HepG2 (cell line): ENCODE results near the gene STUB1. TPM values are rescaled to one million over a fixed set of nuclear protein-coding genes. Genes with fewer than 3 reads are reported as not detected.

Experiments
- ATF4 ChIP-seq, 2 experiments: fragments of 450-650 bp in 1 of 2; sonication (generic) in 1 of 2; formaldehyde crosslinking; IDR thresholded peaks; 2 replicates each; pipeline versions ENCODE4 v1.5.0 to v1.8.0; 2020 to 2022; ENCODE audit warnings: mild to moderate bottlenecking in 1 of 2, missing genetic modification reagents in 1 of 2
- BCL6 ChIP-seq: IDR thresholded peaks from 2 replicates; pipeline ENCODE4 v1.6.1; 2016; ENCODE audit warnings: missing genetic modification reagents, missing compliant biosample characterization
- CC2D1A ChIP-seq: sonication (generic); formaldehyde crosslinking; IDR thresholded peaks from 2 replicates; pipeline ENCODE4 v1.8.1; 2023; ENCODE audit warnings: mild to moderate bottlenecking, missing genetic modification reagents
- FOSL2 ChIP-seq: sonication (generic); formaldehyde crosslinking; IDR thresholded peaks from 2 replicates; pipeline ENCODE4 v1.4.0; 2020; ENCODE audit warnings: missing genetic modification reagents
- FOXM1 ChIP-seq: sonication (generic); formaldehyde crosslinking; IDR thresholded peaks from 2 replicates; pipeline ENCODE4 v1.5.0; 2020; ENCODE audit warnings: missing genetic modification reagents
- GTF3A ChIP-seq: sonication (generic); formaldehyde crosslinking; conservative IDR thresholded peaks from 2 replicates; pipeline ENCODE4 v1.4.0; 2020; ENCODE audit warnings: mild to moderate bottlenecking, missing genetic modification reagents
- HMG20A ChIP-seq: IDR thresholded peaks from 2 replicates; pipeline ENCODE4 v1.6.1; 2016; ENCODE audit warnings: borderline replicate concordance
- MAFG ChIP-seq: sonication (generic); formaldehyde crosslinking; IDR thresholded peaks from 2 replicates; pipeline ENCODE4 v1.5.1; 2020; ENCODE audit warnings: mild to moderate bottlenecking, missing genetic modification reagents
- RAD51 ChIP-seq: fragments of 450-650 bp; IDR thresholded peaks from 2 replicates; pipeline ENCODE4 v1.6.1; 2016; ENCODE audit warnings: borderline replicate concordance
- RARA ChIP-seq: IDR thresholded peaks from 2 replicates; pipeline ENCODE4 v1.6.1; 2016; ENCODE audit warnings: missing genetic modification reagents, missing compliant biosample characterization
- RFXAP ChIP-seq: sonication (generic); formaldehyde crosslinking; IDR thresholded peaks from 2 replicates; pipeline ENCODE4 v1.4.0; 2020; ENCODE audit warnings: missing genetic modification reagents, borderline replicate concordance
- RXRB ChIP-seq: IDR thresholded peaks from 2 replicates; pipeline ENCODE4 v1.6.1; 2016; ENCODE audit warnings: borderline replicate concordance, missing genetic modification reagents, missing compliant biosample characterization
- SIX4 ChIP-seq: sonication (generic); formaldehyde crosslinking; IDR thresholded peaks from 2 replicates; pipeline ENCODE4 v1.4.0; 2020; ENCODE audit warnings: missing genetic modification reagents
- SP5 ChIP-seq: IDR thresholded peaks from 2 replicates; pipeline ENCODE4 v1.6.1; 2016; ENCODE audit warnings: low read depth, borderline replicate concordance
- ZBTB20 ChIP-seq: sonication (generic); formaldehyde crosslinking; IDR thresholded peaks from 2 replicates; pipeline ENCODE4 v1.8.1; 2023; ENCODE audit warnings: missing genetic modification reagents, low read depth, mild to moderate bottlenecking, borderline replicate concordance
- ZBTB46 ChIP-seq: sonication (generic); formaldehyde crosslinking; IDR thresholded peaks from 2 replicates; pipeline ENCODE4 v1.4.0; 2020; ENCODE audit warnings: mild to moderate bottlenecking, missing genetic modification reagents, borderline replicate concordance
- ZMYM4 ChIP-seq: sonication (generic); formaldehyde crosslinking; IDR thresholded peaks from 2 replicates; pipeline ENCODE4 v1.8.1; 2023; ENCODE audit warnings: mild to moderate bottlenecking, missing genetic modification reagents
- ZNF234 ChIP-seq: sonication (generic); formaldehyde crosslinking; conservative IDR thresholded peaks from 2 replicates; pipeline ENCODE4 v1.5.1; 2020; ENCODE audit warnings: mild to moderate bottlenecking, missing genetic modification reagents
- ZNF24 ChIP-seq: fragments of 450-650 bp; IDR thresholded peaks from 2 replicates; pipeline ENCODE4 v1.6.1; 2017; ENCODE audit warnings: antibody characterized with exemption, mild to moderate bottlenecking
- ZNF337 ChIP-seq: sonication (generic); formaldehyde crosslinking; IDR thresholded peaks from 2 replicates; pipeline ENCODE4 v1.5.1; 2020; ENCODE audit warnings: missing genetic modification reagents, low read depth, mild to moderate bottlenecking, borderline replicate concordance
- ZNF552 ChIP-seq: sonication (generic); formaldehyde crosslinking; IDR thresholded peaks from 2 replicates; pipeline ENCODE4 v1.9.0; 2022; ENCODE audit warnings: missing genetic modification reagents, mild to moderate bottlenecking, borderline replicate concordance
- ZNF83 ChIP-seq: sonication (generic); formaldehyde crosslinking; IDR thresholded peaks from 2 replicates; pipeline ENCODE4 v1.4.0; 2020; ENCODE audit warnings: missing genetic modification reagents, mild to moderate bottlenecking, borderline replicate concordance
- polyA plus RNA-seq, 8 experiments: library from polyadenylated mRNA; depleted of rRNA in 3 of 8; stranded (reverse) in 7 of 8; unstranded in 1 of 8; fragments of >200 nt; fragmentation: Illumina TruSeq in 4 of 8; extraction: Trizol in 4 of 8; gene quantifications; 2 replicates each; pipeline versions ENCODE4 v1.2.1 to v1.2.3, GENCODE V29; 2011 to 2016; ENCODE audit warnings: low read depth in 4 of 8, missing spikeins in 1 of 8, mixed read lengths in 1 of 8; ENCODE audit not compliant: insufficient read depth in 1 of 8
- total RNA-seq, 5 experiments: library from RNA; depleted of rRNA; stranded (reverse); fragments of >200 nt; fragmentation: Illumina TruSeq; extraction: Trizol; gene quantifications; 2 replicates each; pipeline ENCODE4 v1.2.3, GENCODE V29; 2016; ENCODE audit warnings: low read depth in 1 of 5
- TF ChIP-seq, protein P1 (sequence below): sonication (generic); formaldehyde crosslinking; IDR thresholded peaks from 2 replicates; pipeline ENCODE4 v1.4.0; 2020; ENCODE audit warnings: mild to moderate bottlenecking, low read depth, missing genetic modification reagents
- TF ChIP-seq, protein P2 (sequence below): sonication (generic); formaldehyde crosslinking; IDR thresholded peaks from 2 replicates; pipeline ENCODE4 v1.9.0; 2021; ENCODE audit warnings: missing genetic modification reagents, mild to moderate bottlenecking, borderline replicate concordance

Gene STUB1
- total and polyA plus RNA-seq, 2 of the 13 experiments (the other 11 are each of a cell fraction or from before 2014, with no cell fraction given), result 52.9 to 78.2 TPM

GRCh38 chr16:700684-701584 is 20.7 kb downstream of the STUB1 start (continued):
- TF ChIP-seq, protein P1, sequence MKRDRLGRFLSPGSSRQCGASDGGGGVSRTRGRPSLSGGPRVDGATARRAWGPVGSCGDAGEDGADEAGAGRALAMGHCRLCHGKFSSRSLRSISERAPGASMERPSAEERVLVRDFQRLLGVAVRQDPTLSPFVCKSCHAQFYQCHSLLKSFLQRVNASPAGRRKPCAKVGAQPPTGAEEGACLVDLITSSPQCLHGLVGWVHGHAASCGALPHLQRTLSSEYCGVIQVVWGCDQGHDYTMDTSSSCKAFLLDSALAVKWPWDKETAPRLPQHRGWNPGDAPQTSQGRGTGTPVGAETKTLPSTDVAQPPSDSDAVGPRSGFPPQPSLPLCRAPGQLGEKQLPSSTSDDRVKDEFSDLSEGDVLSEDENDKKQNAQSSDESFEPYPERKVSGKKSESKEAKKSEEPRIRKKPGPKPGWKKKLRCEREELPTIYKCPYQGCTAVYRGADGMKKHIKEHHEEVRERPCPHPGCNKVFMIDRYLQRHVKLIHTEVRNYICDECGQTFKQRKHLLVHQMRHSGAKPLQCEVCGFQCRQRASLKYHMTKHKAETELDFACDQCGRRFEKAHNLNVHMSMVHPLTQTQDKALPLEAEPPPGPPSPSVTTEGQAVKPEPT (CRISPR knock-in tag), result peak; percentile 40; the same call in 1 of the 2 replicates
- TF ChIP-seq ZNF24 (no peak), MAFG (CRISPR knock-in tag) (no peak), FOSL2 (CRISPR knock-in tag) (no peak), ZBTB20 (CRISPR knock-in tag) (no peak), BCL6 (CRISPR knock-in tag) (no peak), RARA (CRISPR knock-in tag) (peak; percentile 29; the same call in 1 of the 2 replicates), ZNF83 (CRISPR knock-in tag) (no peak), RAD51 (no peak), FOXM1 (no peak), SIX4 (no peak; the same call in 1 of the 2 replicates), ZNF234 (no peak), HMG20A (no peak), ZBTB46 (CRISPR knock-in tag) (no peak), ZMYM4 (CRISPR knock-in tag) (peak; percentile 37; the same call in 1 of the 2 replicates), ZNF337 (CRISPR knock-in tag) (no peak), RXRB (CRISPR knock-in tag) (no peak), SP5 (CRISPR knock-in tag) (no peak), RFXAP (CRISPR knock-in tag) (peak; percentile 68; the same call in 1 of the 2 replicates), CC2D1A (CRISPR knock-in tag) (no peak), GTF3A (no peak), ATF4 (CRISPR knock-in tag; IDR thresholded peaks at IDR 0.05) (peak in 1 of 2 experiments; percentile 34; a peak in 1 of 4 replicates), ZNF552 (CRISPR knock-in tag) (no peak)
- TF ChIP-seq, protein P2, sequence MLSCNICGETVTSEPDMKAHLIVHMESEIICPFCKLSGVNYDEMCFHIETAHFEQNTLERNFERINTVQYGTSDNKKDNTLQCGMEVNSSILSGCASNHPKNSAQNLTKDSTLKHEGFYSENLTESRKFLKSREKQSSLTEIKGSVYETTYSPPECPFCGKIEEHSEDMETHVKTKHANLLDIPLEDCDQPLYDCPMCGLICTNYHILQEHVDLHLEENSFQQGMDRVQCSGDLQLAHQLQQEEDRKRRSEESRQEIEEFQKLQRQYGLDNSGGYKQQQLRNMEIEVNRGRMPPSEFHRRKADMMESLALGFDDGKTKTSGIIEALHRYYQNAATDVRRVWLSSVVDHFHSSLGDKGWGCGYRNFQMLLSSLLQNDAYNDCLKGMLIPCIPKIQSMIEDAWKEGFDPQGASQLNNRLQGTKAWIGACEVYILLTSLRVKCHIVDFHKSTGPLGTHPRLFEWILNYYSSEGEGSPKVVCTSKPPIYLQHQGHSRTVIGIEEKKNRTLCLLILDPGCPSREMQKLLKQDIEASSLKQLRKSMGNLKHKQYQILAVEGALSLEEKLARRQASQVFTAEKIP (CRISPR knock-in tag), result no peak
